Parathyroid adenoma (tissue), 2 donors: Measurements from ENCODE around the gene PLD1.

Experiments
- H2AFZ ChIP-seq: fragments of 300-600 bp; sonication (generic); one replicate; pipeline ENCODE4 v1.7.0; 2017; ENCODE audit warnings: antibody characterized with exemption, mild to moderate bottlenecking
- H3K27ac ChIP-seq: fragments of 300-600 bp; sonication (generic); one replicate; pipeline ENCODE4 v1.7.0; 2017
- H3K27me3 ChIP-seq: fragments of 300-600 bp; sonication (generic); one replicate; pipeline ENCODE4 v1.7.0; 2017; ENCODE audit warnings: low read length; ENCODE audit not compliant: control insufficient read depth, insufficient read depth
- H3K36me3 ChIP-seq: fragments of 300-600 bp; sonication (generic); one replicate; pipeline ENCODE4 v1.7.0; 2017; ENCODE audit warnings: low read length; ENCODE audit not compliant: control insufficient read depth, insufficient read depth
- H3K4me1 ChIP-seq: fragments of 300-600 bp; sonication (generic); one replicate; pipeline ENCODE4 v1.7.0; 2017; ENCODE audit warnings: control low read depth
- H3K4me2 ChIP-seq: fragments of 300-600 bp; sonication (generic); one replicate; pipeline ENCODE4 v1.7.0; 2017; ENCODE audit warnings: low read length
- H3K4me3 ChIP-seq: fragments of 300-600 bp; sonication (generic); one replicate; pipeline ENCODE4 v1.7.0; 2017; ENCODE audit warnings: low read depth, low read length
- H3K79me2 ChIP-seq: fragments of 300-600 bp; sonication (generic); one replicate; pipeline ENCODE4 v1.7.0; 2017; ENCODE audit warnings: control low read depth
- H3K9ac ChIP-seq: fragments of 300-600 bp; sonication (generic); one replicate; pipeline ENCODE4 v1.7.0; 2017; ENCODE audit warnings: mild to moderate bottlenecking
- H3K9me3 ChIP-seq: fragments of 300-600 bp; sonication (generic); one replicate; pipeline ENCODE4 v1.7.0; 2017; ENCODE audit warnings: low read length; ENCODE audit not compliant: control insufficient read depth
- TF ChIP-seq, protein P1 (sequence below): fragments of 300-600 bp; sonication (generic); IDR thresholded peaks from one replicate; pipeline ENCODE4 v1.7.0; 2017; ENCODE audit warnings: antibody characterized with exemption, mild to moderate bottlenecking
- donor health status: primary hyperparathyroidism.

Gene PLD1

DNA sequence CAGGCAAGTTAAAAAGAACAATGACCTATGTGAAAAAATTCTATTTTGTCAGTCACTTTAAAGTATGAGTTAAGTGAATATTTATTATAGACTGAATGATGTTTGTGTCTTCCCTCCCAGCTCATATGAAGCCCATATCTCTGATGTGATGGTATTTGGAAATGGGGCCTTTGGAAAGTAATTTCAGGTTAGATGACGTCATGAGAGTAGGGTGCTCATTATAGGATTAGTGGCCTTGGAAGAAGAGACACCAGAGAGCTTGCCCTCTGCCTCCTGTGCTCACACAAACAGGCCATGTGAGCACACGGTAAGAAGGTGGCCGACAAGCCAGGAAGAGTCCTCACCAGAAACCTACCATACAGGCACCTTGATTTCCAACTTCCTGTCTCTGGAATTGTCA is 211.3 kb downstream of the PLD1 start:
- no peak overlapping the region for H3K4me2 ChIP-seq
- H3K4me1 ChIP-seq, result no peaks in the 10 kb centered on the region
- H3K27ac ChIP-seq, result no peak overlapping the region
- H3K9me3 ChIP-seq, result no peaks in the 10 kb centered on the region
- no peaks in the 10 kb centered on the region for H3K27me3 ChIP-seq
- no peak overlapping the region for H3K4me3 ChIP-seq
- no peak overlapping the region for H3K9ac ChIP-seq
- no peak overlapping the region for H2AFZ ChIP-seq
- TF ChIP-seq, protein P1, sequence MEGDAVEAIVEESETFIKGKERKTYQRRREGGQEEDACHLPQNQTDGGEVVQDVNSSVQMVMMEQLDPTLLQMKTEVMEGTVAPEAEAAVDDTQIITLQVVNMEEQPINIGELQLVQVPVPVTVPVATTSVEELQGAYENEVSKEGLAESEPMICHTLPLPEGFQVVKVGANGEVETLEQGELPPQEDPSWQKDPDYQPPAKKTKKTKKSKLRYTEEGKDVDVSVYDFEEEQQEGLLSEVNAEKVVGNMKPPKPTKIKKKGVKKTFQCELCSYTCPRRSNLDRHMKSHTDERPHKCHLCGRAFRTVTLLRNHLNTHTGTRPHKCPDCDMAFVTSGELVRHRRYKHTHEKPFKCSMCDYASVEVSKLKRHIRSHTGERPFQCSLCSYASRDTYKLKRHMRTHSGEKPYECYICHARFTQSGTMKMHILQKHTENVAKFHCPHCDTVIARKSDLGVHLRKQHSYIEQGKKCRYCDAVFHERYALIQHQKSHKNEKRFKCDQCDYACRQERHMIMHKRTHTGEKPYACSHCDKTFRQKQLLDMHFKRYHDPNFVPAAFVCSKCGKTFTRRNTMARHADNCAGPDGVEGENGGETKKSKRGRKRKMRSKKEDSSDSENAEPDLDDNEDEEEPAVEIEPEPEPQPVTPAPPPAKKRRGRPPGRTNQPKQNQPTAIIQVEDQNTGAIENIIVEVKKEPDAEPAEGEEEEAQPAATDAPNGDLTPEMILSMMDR, result no peak
- no peaks in the 10 kb centered on the region for H3K36me3 ChIP-seq
- H3K79me2 ChIP-seq, result no peaks in the 10 kb centered on the region

DNA sequence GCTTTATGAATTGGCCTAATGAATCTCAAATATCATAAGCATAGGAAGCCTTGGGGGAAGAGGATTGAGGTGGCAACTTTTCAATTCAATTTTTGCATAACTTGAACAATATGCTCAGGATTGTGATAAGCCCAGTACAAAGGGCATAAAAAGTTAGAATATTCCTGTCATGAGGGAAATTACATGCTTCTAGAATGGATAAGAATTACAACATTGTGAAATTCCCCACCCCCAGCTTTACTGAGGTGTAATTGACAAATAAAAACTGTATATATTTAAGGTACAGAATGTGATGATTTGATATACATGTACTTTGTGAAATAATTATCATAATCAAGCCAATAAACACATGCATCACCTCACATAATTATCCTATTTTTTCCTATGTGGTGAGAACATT is 217.5 kb downstream of the PLD1 start:
- Histone ChIP-seq H3K9ac (no peak overlapping the region), H3K4me1 (no peaks in the 10 kb centered on the region), H2AFZ (no peak overlapping the region), H3K79me2 (no peaks in the 10 kb centered on the region), H3K27me3 (no peaks in the 10 kb centered on the region), H3K27ac (no peak overlapping the region), H3K4me3 (no peak overlapping the region), H3K4me2 (no peak overlapping the region), H3K9me3 (no peaks in the 10 kb centered on the region), H3K36me3 (no peaks in the 10 kb centered on the region)
- TF ChIP-seq, protein P1, result no peak

DNA sequence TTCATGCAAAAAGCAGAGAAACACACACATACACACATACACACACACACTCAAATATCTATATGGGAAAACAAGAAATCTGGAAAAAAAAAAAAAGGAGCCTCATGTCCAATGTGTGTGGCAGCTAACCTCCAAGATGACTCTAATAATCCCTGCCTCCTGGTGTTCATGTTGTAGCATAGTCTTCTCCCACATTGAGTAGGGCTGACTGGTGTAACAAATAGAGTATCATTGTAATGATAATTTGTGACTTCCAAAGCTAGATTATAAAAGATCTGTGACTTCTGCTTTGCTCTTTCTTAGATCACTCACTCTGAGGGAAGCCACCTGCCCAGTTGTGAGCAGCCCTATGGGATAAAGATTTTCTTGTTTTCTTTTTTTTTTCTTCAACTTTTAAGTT is 219.2 kb downstream of the PLD1 start:
- Histone ChIP-seq H3K9ac (no peak overlapping the region), H3K27me3 (no peaks in the 10 kb centered on the region), H3K4me2 (no peak overlapping the region), H2AFZ (no peak overlapping the region), H3K9me3 (no peaks in the 10 kb centered on the region), H3K36me3 (no peaks in the 10 kb centered on the region), H3K79me2 (no peaks in the 10 kb centered on the region), H3K4me3 (no peak overlapping the region), H3K27ac (no peak overlapping the region), H3K4me1 (no peaks in the 10 kb centered on the region)
- TF ChIP-seq, protein P1, result no peak

DNA sequence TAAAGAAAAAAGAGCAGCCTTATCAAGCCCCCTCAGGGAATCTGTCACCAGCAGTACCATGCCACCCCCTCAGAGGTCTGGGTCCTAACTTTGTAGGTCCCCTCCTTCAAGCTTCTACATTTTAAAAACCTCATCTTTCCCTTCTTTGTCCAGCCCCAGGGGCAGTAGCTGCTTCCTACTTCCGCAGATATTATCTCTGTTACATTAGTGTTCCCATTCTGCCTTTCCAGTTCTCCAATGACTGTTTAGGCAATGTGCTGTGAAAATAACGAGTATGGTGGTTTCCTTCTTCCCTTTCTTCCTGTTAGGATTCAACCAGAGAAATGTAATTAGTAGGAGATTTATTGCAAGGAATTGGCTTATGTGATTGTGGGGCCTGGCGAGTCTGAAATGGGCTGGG is 224.0 kb downstream of the PLD1 start:
- H3K4me1 ChIP-seq, result no peaks in the 10 kb centered on the region
- TF ChIP-seq, protein P1, result no peak
- no peaks in the 10 kb centered on the region for H3K27me3 ChIP-seq
- no peak overlapping the region for H3K9ac ChIP-seq
- H3K4me2 ChIP-seq, result no peak overlapping the region
- no peaks in the 10 kb centered on the region for H3K9me3 ChIP-seq
- H3K36me3 ChIP-seq, result no peaks in the 10 kb centered on the region
- H3K27ac ChIP-seq, result no peak overlapping the region
- no peaks in the 10 kb centered on the region for H3K79me2 ChIP-seq
- H2AFZ ChIP-seq, result no peak overlapping the region
- H3K4me3 ChIP-seq, result no peak overlapping the region

DNA sequence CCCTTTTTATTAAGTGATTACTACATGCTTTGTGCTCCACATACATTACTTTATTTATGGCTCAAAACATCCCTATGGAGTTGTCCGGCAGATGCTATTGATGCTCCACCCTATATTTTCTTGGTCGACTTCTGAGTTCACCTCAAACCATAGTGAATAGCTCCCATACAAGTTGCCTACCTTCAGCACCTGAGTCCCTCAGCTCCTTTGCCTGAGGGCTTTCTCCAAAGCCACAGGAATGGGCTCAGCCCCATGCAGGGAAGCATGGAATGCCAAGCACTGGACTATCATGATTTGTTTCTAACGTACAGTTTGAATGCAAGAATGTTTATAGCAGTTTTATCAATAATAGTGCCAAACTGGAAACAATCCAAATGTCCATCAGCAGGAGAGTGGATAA is 225.2 kb downstream of the PLD1 start:
- TF ChIP-seq, protein P1, result no peak
- Histone ChIP-seq H3K4me3 (no peak overlapping the region), H3K27ac (no peak overlapping the region), H3K9ac (no peak overlapping the region), H3K4me2 (no peak overlapping the region), H3K36me3 (no peaks in the 10 kb centered on the region), H2AFZ (no peak overlapping the region), H3K4me1 (no peaks in the 10 kb centered on the region), H3K27me3 (no peaks in the 10 kb centered on the region), H3K9me3 (no peaks in the 10 kb centered on the region), H3K79me2 (no peaks in the 10 kb centered on the region)
